ENCODE data around the gene CHKA.

Gene CHKA

GRCh38 chr11:68044145-68044813 lies 76.9 kb downstream of the CHKA start:
- FAIRE-seq, result no peak

GRCh38 chr11:68043349-68044144 lies 77.6 kb downstream of the CHKA start:
- FAIRE-seq, result no peak

- no peak for FAIRE-seq
These were observed 78.2 kb downstream of the CHKA start for GRCh38 chr11:68043029-68043348.

- no peak for FAIRE-seq
These were observed 78.8 kb downstream of the CHKA start for GRCh38 chr11:68042219-68043028.

GRCh38 chr11:68041617-68042218 lies 79.5 kb downstream of the CHKA start:
- FAIRE-seq, result no peak

- no peak for FAIRE-seq
These were observed 80.1 kb downstream of the CHKA start for GRCh38 chr11:68040957-68041591.

- no peak for FAIRE-seq
These were observed 80.9 kb downstream of the CHKA start for GRCh38 chr11:68040101-68040956.

- FAIRE-seq, result no peak
These were observed 81.6 kb downstream of the CHKA start for GRCh38 chr11:68039526-68040086.

GRCh38 chr11:68038718-68039525 lies 82.3 kb downstream of the CHKA start, which contains the start of gene TCIRG1:
TCIRG1 (plus strand) TSS chr11:68039025; CDS start chr11:68041272, 2,247 bp downstream.
- FAIRE-seq, result no peak

GRCh38 chr11:68038226-68038717 lies 82.9 kb downstream of the CHKA start:
- FAIRE-seq, result no peak

- no peak for FAIRE-seq
These were observed 83.6 kb downstream of the CHKA start for GRCh38 chr11:68037411-68038225.

GRCh38 chr11:68036717-68037239 lies 84.4 kb downstream of the CHKA start:
- FAIRE-seq, result no peak

- no peak for FAIRE-seq
These were observed 85.0 kb downstream of the CHKA start for GRCh38 chr11:68036141-68036716.

GRCh38 chr11:68035266-68035876 lies 85.8 kb downstream of the CHKA start:
- no peak for FAIRE-seq

GRCh38 chr11:68033708-68034045 lies 87.5 kb downstream of the CHKA start:
- no peak for FAIRE-seq

GRCh38 chr11:68032997-68033707 lies 88.0 kb downstream of the CHKA start:
- no peak for FAIRE-seq

GRCh38 chr11:68032003-68032402 lies 89.2 kb downstream of the CHKA start:
- FAIRE-seq, result no peak

- FAIRE-seq, result no peak
These were observed 90.1 kb downstream of the CHKA start for GRCh38 chr11:68031144-68031464.
